Astrocyte of the spinal cord (primary cell): ENCODE data around the gene GRK7.
"Not testable (repeated sequence)": the region's sequence is repeated elsewhere in the genome, so short reads cannot be mapped to it uniquely, and the experiment has no call there.

Source experiments
- DNase-seq: peaks from one replicate; pipeline ENCODE4 v3.0.0; 2011; ENCODE audit warnings: low read depth, low spot score
- H3K4me3 ChIP-seq: 2 replicates; pipeline ENCODE4 v1.5.1; 2011; ENCODE audit warnings: low read depth, mild to moderate bottlenecking, low read length, moderate library complexity
- CTCF ChIP-seq: IDR thresholded peaks from 2 replicates; pipeline ENCODE4 v1.5.1; 2012; ENCODE audit warnings: low read depth, mild to moderate bottlenecking, low read length, inconsistent platforms
- in situ Hi-C: cut with HindIII; loops from 2 replicates; pipeline ENCODE4 v1.10.0; 2017; ENCODE audit warnings: low sequenced_read_pairs

GRK7 gene

DNA sequence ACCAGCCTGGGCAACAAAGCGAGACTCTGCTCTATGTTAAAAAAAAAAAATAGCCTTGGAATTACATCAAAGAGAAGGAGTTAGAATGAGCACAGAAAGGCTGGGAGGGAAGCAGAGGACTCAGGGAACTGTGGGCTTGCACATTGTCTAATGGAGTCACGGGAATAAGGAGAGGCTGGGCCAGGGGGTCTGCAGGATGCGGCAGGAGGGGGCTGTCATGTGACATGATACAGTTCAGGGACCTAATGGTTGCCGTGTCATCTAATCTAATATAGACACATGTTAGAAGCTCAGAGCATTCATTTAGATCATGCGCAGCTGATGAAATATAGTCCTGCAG lies 32.5 kb downstream of the GRK7 start:
- DNase-seq: no peak
- no peak overlapping the region for H3K4me3 ChIP-seq
- in situ Hi-C loops: no loop called here
- TF ChIP-seq CTCF: no peak

DNA sequence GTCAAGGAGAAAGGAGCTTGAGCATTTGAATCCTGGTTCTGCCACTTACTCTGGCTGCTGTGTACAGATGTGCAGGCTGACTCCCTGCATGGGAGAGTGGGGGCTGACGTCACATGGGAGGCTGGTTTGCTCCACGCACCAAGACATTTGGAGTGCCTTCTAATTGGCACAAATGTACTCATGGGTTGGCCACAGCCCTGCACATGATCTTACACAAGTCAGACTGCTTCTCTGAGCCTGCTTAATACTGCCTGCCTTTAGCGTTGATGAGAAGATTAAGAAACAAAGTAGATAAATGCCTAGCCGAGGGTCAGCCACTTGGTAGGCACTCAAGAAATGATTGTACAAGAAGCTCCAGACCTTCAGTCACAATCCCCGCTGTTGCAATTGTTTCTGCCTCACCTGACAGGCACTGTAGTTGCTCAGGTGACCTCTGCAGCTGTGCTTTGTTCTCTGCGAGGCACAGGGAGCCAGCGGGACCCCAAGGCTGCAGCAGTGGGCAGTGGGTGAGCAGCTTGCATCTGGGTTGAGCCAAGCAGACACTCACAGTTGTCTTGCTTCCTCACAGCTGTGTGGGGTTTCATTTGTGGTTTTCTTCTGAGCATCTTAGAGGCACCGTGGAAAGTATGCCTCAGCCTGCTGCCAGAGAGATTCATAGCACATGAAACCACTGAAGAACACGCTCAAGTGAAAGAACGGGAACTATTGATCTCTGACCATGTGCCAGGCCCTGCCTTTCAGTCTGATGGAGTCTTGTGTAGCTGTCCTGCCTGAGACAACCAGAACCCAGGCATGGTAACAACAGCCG lies 33.1 kb downstream of the GRK7 start:
- TF ChIP-seq CTCF: no peak
- in situ Hi-C loops: no loop called here
- no peak overlapping the region for H3K4me3 ChIP-seq
- peak; percentile 73 for DNase-seq

- in situ Hi-C loops: no loop called here
- TF ChIP-seq CTCF: no peak
- peak overlapping the region; percentile 6 for H3K4me3 ChIP-seq
- peak; percentile 71 for DNase-seq
Observed at GRCh38 chr3:141796889-141797781, 33.9 kb downstream of the GRK7 start.

DNA sequence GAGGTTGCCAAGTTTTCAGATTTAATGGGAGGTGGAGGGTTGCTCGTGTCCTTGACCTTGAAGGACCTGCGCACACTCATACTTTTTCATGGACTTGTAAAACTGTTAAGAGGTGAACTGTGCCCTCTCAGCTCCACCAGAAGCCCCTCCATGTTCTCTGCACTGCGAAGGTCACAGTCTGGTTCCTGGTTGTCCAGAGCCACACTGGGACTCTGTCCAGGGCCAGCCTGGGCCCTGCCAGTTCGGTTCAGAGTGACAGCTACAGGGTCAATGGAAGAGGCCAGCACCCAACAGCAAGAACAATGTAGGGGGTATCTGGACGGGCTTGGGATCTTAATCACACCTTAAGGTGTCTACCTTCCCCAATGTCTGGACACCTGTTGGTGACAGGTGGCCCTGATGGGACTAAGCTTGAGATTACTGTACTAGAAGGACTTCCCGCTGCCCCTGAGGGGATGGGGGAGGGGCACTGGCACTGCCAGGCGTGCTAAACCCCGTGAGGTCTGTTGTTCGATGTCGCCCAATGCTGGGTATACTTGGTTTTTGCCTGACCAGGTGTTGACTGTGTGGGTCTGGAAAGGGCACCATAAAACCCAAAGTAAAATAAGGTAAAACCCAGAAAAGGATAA lies 34.7 kb downstream of the GRK7 start:
- TF ChIP-seq CTCF: no peak
- in situ Hi-C loops: no loop called here
- DNase-seq: no peak
- H3K4me3 ChIP-seq: peak overlapping the region; percentile 6

DNA sequence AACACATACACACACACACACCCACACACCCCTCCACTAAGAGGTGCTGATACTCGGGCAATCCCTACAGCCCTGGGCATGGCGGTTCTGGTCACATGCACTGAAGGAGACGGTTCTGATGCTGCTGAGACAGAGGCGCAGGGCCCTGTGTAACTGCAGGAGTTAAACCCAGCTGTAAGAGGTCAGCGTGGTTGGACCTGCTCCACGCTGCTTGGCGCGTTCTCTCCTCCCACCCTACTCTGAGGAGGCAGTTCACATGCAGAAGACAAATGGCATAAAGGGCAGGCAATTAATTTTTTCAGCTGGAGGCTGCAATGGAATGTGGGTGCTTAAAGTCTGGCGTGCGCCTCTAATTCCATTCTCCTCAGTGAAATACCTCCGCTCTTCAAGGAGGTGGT lies 35.2 kb downstream of the GRK7 start:
- in situ Hi-C loops: no loop called here
- TF ChIP-seq CTCF: no peak
- DNase-seq: no peak
- H3K4me3 ChIP-seq: no peak overlapping the region

DNA sequence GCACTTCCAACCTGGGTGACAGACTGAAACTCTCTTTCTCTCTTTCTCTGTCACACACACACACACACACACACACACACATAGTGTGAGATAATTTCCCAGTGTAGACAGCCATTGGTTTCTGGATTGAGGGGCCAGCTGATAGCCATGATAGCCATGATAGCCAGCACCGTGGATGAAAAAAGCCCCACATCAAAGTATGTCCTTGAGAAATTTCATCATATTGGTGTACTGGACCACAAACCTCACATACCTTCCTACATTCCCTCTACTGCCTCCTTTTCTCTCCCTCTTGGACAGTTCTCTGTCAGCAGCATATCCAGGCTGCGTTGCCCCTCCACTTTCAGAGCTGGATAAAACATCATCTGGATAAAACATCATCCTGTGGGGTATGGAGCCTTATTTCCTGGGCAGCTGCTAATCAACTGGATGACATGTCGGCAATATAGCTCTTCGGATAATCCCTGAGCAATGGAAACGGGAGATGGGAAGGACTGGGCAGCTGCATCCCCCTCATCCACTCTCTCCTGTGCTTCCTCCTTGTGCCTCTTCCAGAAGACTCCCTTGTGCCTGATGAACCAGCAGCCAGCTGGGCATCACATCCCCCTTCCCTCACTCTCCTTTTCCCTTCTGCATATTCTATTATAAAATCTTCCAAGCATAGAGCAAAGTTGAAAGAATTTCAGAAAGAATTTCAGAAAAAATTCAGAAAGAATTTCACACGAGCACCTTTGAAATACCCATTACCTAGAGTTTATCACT lies 39.3 kb downstream of the GRK7 start:
- no peak for DNase-seq
- in situ Hi-C loops: no loop called here
- TF ChIP-seq CTCF: no peak
- no peak overlapping the region for H3K4me3 ChIP-seq

DNA sequence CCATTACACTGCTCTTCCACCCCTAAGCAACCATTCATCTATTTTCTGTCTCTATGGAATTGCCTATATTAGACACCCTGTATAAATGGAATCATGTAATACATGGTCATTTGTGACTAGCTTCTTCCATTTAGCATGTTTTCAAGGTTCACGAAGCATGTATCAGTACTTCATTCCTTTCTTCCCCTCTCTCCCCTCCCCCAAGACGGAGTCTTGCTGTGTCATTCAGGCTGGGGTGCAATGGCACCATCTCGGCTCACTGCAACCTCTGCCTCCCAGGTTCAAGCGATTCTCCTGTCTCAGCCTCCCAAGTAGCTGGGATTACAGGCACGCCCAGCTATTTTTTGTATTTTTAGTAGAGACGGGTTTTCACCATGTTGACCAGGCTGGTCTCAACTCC lies 40.3 kb downstream of the GRK7 start:
- H3K4me3 ChIP-seq, DNase-seq, in situ Hi-C loops: not testable (repeated sequence)
